Mucosa of descending colon (tissue), 3 donors: Measurements from ENCODE around the gene SYTL2. TPM values are rescaled to one million over a fixed set of nuclear protein-coding genes. Genes with fewer than 3 reads are reported as not detected.

Source experiments
- ATAC-seq: fragments of 200-7000 bp; cut with Tn5 transposase; one replicate; pipeline ENCODE4 v1.9.1; 2020; ENCODE audit warnings: mild to moderate bottlenecking, moderate library complexity
- DNase-seq, 3 donors: peaks; one replicate each; pipeline ENCODE4 v3.0.0-alpha.2; 2020
- H3K36me3 ChIP-seq: fragments of 200-600 bp; one replicate; pipeline ENCODE4 v1.8.0; 2021; ENCODE audit warnings: low read depth, mild to moderate bottlenecking
- H3K4me1 ChIP-seq: fragments of 200-600 bp; one replicate; pipeline ENCODE4 v1.8.0; 2021; ENCODE audit warnings: low read depth, mild to moderate bottlenecking
- H3K4me3 ChIP-seq: fragments of 200-600 bp; one replicate; pipeline ENCODE4 v1.8.0; 2021; ENCODE audit warnings: mild to moderate bottlenecking
- H3K9me3 ChIP-seq: fragments of 200-600 bp; one replicate; pipeline ENCODE4 v1.8.0; 2021; ENCODE audit warnings: mild to moderate bottlenecking
- CTCF ChIP-seq: fragments of 200-600 bp; IDR thresholded peaks from one replicate; pipeline ENCODE4 v1.8.0; 2022; ENCODE audit warnings: antibody characterized with exemption, mild to moderate bottlenecking
- intact Hi-C, 2 donors: fragments of 100-400 bp; cut with DNase I in 1 of 2; cut with micrococcal nuclease in 1 of 2; formaldehyde crosslinking; loops; one replicate each; pipeline versions ENCODE4 v1.11.0 to v1.11.1; 2022; cut with DNase I, micrococcal nuclease
- total RNA-seq, 3 donors: library from RNA; stranded (reverse); fragmentation: NEBNext Ultra II Directional in 2 of 3; extraction: Animal tissue kit (Norgen Biotek cat#: 25700) in 2 of 3; gene quantifications; one replicate each; pipeline versions ENCODE4 v1.2.1 to v1.2.4, GENCODE V29; 2021 to 2023
- donor health status: DM: no; HTN: no; CAD: no; lungs with moderate emphysema.
- donor health status: DM: no; HTN: no; CAD: no.
- donor health status: DM: no; HTN: yes; CAD: no.

The SYTL2 gene
- total RNA-seq, 3 donors from 2014 or later = 150 to 502 (median 282) TPM

DNA sequence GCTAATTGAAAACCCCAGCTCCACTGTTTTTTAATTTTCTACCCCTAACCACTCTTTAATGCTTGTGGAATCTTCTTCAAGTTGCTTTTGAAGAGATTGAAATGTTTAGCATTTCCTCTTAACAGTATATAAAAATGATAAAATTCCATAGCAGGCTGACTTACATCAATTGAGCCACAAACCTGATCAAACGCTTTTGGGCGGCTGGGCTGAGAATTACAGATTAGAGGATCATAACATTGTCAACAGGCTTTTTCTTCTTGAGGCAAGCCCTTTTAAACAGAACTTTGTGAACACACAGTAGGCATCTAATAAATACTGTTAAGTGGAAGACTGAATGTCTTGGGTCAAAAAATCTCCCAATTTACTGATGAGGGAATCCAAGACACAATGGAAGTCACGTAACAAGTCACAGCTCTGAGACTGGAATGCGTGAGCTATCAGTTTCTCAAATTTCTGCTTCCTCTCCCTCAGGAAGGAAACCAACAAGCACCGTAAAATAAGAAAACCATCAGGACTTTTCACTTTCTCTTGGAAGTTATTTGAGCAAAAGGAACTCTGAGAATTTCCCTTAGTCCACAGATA is 75.0 kb downstream of the SYTL2 start:
- no peaks in the 10 kb centered on the region for H3K9me3 ChIP-seq
- no peak for TF ChIP-seq CTCF
- H3K4me3 ChIP-seq = no peak overlapping the region
- no peak for ATAC-seq
- intact Hi-C loops = no loop called here
- H3K36me3 ChIP-seq = no peaks in the 10 kb centered on the region
- no peaks in the 10 kb centered on the region for H3K4me1 ChIP-seq
- DNase-seq = no peak

GRCh38 chr11:85732965-85733364 is 78.0 kb downstream of the SYTL2 start:
- intact Hi-C loops = no loop called here
- no peak for TF ChIP-seq CTCF

GRCh38 chr11:85726381-85726780 is 84.6 kb downstream of the SYTL2 start:
- H3K9me3 ChIP-seq = no peaks in the 10 kb centered on the region
- no peak for DNase-seq

More at GRCh38 chr11:85732965-85733364, 78.0 kb downstream of the SYTL2 start:
- H3K36me3 ChIP-seq = no peaks in the 10 kb centered on the region
- no peaks in the 10 kb centered on the region for H3K9me3 ChIP-seq
- no peaks in the 10 kb centered on the region for H3K4me1 ChIP-seq
- DNase-seq (no peak), ATAC-seq (no peak)
- H3K4me3 ChIP-seq = no peak overlapping the region

GRCh38 chr11:85725510-85726258 is 85.3 kb downstream of the SYTL2 start:
- no peak for TF ChIP-seq CTCF
- intact Hi-C loops = no loop called here
- peak; percentile 80 for ATAC-seq
- DNase-seq = no peak
- H3K9me3 ChIP-seq = no peaks in the 10 kb centered on the region
- no peaks in the 10 kb centered on the region for H3K36me3 ChIP-seq
- no peak overlapping the region for H3K4me3 ChIP-seq
- H3K4me1 ChIP-seq = no peaks in the 10 kb centered on the region

More at GRCh38 chr11:85726381-85726780, 84.6 kb downstream of the SYTL2 start:
- H3K36me3 ChIP-seq = no peaks in the 10 kb centered on the region
- intact Hi-C loops = no loop called here
- H3K4me3 ChIP-seq = no peak overlapping the region
- ATAC-seq = no peak
- no peak for TF ChIP-seq CTCF
- no peaks in the 10 kb centered on the region for H3K4me1 ChIP-seq

DNA sequence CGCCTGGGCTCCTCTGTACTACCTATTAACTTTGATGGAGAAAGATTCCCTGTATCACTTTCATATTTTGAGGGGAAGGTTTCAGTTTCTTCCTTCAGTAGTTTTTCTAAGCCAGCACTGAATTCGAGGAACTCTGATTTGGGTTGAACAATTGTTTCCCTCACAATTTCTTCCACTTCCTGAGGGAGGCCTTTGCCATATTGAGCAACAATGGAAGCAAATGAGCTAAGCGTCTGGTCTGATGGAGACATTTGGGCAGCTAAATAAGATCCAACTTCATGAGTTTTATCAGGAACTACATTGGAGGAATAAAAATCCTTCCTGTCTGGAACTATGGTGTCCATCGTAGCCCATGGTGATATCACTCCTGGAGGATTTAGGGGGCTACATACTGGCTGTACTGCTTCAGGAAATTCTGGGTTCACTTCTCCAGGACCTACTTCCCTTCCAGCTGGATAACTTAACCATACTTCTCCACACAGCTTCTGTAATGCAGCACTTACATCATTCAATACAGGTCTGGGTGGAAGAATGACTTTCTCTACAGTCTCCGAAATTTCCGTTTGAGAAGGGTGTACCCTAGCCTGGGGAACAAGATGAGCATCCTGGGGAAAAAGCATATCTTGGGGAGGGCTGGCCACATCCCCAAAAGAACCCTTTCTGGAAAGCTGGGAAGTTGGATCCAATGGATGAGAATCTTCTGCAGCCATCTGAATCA is 86.0 kb downstream of the SYTL2 start:
- Histone ChIP-seq H3K4me1 (no peaks in the 10 kb centered on the region), H3K9me3 (no peaks in the 10 kb centered on the region), H3K36me3 (no peaks in the 10 kb centered on the region), H3K4me3 (no peak overlapping the region)
- TF ChIP-seq CTCF = no peak
- DNase-seq (no peak), ATAC-seq (no peak)
- intact Hi-C loops = no loop called here
